Measurements from ENCODE around the gene ZNF236.

ZNF236 gene

DNA sequence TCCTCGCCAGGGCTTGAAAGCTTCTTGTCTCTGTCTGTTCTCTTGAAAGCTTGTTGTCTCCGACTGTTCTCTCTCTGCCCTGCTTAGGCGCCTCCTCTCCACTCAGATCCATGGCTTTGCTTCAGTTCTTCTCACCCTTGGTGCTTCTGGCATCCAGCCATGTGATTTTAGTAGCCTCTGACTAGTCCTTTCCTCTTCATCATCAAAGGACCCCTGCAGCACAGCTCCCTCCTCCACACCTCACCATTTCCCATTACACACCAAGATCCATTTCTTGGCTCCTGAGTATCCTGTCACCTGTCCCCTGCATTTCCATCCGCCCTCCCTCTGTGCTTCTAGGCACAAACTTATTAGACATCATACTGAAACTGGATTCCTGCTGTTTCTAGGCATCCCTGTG is 59.4 kb downstream of the ZNF236 start:
- TF ChIP-seq SIN3A (IDR thresholded peaks at IDR 0.05; ENCODE audit: borderline replicate concordance, insufficient read depth, low read length): no peak
- no peak for TF ChIP-seq TAF1 (IDR thresholded peaks at IDR 0.05; ENCODE audit: borderline replicate concordance, insufficient read depth, low read length)
- TF ChIP-seq, protein P1, sequence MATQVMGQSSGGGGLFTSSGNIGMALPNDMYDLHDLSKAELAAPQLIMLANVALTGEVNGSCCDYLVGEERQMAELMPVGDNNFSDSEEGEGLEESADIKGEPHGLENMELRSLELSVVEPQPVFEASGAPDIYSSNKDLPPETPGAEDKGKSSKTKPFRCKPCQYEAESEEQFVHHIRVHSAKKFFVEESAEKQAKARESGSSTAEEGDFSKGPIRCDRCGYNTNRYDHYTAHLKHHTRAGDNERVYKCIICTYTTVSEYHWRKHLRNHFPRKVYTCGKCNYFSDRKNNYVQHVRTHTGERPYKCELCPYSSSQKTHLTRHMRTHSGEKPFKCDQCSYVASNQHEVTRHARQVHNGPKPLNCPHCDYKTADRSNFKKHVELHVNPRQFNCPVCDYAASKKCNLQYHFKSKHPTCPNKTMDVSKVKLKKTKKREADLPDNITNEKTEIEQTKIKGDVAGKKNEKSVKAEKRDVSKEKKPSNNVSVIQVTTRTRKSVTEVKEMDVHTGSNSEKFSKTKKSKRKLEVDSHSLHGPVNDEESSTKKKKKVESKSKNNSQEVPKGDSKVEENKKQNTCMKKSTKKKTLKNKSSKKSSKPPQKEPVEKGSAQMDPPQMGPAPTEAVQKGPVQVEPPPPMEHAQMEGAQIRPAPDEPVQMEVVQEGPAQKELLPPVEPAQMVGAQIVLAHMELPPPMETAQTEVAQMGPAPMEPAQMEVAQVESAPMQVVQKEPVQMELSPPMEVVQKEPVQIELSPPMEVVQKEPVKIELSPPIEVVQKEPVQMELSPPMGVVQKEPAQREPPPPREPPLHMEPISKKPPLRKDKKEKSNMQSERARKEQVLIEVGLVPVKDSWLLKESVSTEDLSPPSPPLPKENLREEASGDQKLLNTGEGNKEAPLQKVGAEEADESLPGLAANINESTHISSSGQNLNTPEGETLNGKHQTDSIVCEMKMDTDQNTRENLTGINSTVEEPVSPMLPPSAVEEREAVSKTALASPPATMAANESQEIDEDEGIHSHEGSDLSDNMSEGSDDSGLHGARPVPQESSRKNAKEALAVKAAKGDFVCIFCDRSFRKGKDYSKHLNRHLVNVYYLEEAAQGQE (IDR thresholded peaks at IDR 0.05; ENCODE audit: insufficient read depth in 1 of 2, low read depth in 2 of 2, low read length in 2 of 2): no peak
- no peak for TF ChIP-seq POLR2AphosphoS5 (IDR thresholded peaks at IDR 0.05; ENCODE audit: low read depth, low read length)
- no peak for TF ChIP-seq FOXP2 (optimal IDR thresholded peaks at IDR 0.05; ENCODE audit: borderline replicate concordance, extremely low read depth, extremely low read length, insufficient read depth)

DNA sequence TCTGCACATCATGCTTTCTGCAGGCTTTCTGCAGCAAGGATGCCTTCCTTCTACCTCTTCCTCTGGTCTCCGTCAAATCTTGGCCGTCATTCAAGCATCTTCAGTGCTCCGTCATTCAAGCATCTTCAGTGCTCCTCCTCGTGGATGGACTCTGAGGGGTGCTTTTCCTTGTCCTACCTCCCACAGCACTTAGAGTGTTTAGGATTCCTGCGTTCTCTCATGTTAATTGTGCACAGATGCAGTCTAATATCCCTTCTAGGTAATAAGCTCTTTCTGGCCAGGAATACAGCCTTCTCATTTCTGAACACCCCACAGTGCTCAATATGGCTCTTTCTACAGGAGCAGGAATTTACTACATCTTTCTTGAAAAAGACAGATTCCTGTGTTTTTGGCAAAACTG is 59.8 kb downstream of the ZNF236 start:
- TF ChIP-seq, protein P1 (IDR thresholded peaks at IDR 0.05; ENCODE audit: insufficient read depth in 1 of 2, low read depth in 2 of 2, low read length in 2 of 2): no peak
- TF ChIP-seq SIN3A (IDR thresholded peaks at IDR 0.05; ENCODE audit: borderline replicate concordance, insufficient read depth, low read length): no peak
- TF ChIP-seq POLR2AphosphoS5 (IDR thresholded peaks at IDR 0.05; ENCODE audit: low read depth, low read length): no peak
- no peak for TF ChIP-seq TAF1 (IDR thresholded peaks at IDR 0.05; ENCODE audit: borderline replicate concordance, insufficient read depth, low read length)
- no peak for TF ChIP-seq FOXP2 (optimal IDR thresholded peaks at IDR 0.05; ENCODE audit: borderline replicate concordance, extremely low read depth, extremely low read length, insufficient read depth)

DNA sequence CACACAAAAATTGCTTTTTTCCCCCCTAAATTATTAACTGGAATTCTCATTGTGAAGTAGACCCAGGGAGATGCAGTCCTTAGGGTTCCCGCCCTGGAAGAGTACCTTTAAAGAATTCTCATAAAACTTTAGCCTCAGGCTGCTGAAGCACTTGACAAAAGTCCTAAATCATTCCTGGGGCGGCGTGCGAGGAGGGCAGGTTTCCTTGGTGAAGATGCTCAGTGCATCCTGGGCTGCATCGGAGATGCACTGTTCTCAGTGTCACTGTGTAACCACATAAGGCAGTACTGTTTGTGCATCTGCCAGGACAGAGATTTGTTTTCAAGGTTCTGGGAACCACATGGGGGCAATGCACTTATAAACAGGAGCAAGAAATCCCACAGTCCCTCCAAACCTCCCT is 62.6 kb downstream of the ZNF236 start:
- TF ChIP-seq POLR2AphosphoS5 (IDR thresholded peaks at IDR 0.05; ENCODE audit: low read depth, low read length): no peak
- TF ChIP-seq, protein P1 (IDR thresholded peaks at IDR 0.05; ENCODE audit: insufficient read depth in 1 of 2, low read depth in 2 of 2, low read length in 2 of 2): no peak
- no peak for TF ChIP-seq SIN3A (IDR thresholded peaks at IDR 0.05; ENCODE audit: borderline replicate concordance, insufficient read depth, low read length)
- TF ChIP-seq FOXP2 (optimal IDR thresholded peaks at IDR 0.05; ENCODE audit: borderline replicate concordance, extremely low read depth, extremely low read length, insufficient read depth): no peak
- TF ChIP-seq TAF1 (IDR thresholded peaks at IDR 0.05; ENCODE audit: borderline replicate concordance, insufficient read depth, low read length): no peak

DNA sequence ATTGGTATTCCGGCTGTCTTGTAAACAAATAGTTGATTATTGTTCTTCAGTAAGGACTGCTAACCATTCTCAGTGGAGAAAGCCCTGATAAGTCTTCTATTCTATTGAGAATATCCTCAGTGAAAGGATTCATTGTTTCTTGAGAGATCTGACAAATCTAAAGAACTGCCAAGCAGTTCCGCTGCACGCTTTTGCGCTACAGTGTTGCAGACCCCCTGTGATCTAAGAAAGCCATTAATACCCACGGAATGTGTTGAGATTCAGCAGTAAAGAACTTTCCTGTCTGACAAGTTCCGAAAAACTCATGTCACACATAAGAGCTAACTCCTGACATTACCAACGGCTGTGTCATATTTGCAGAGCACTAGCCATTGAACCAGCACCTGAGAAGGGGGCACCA is 63.8 kb downstream of the ZNF236 start:
- TF ChIP-seq POLR2AphosphoS5 (IDR thresholded peaks at IDR 0.05; ENCODE audit: low read depth, low read length) (no peak), FOXP2 (optimal IDR thresholded peaks at IDR 0.05; ENCODE audit: borderline replicate concordance, extremely low read depth, extremely low read length, insufficient read depth) (no peak), SIN3A (IDR thresholded peaks at IDR 0.05; ENCODE audit: borderline replicate concordance, insufficient read depth, low read length) (no peak), TAF1 (IDR thresholded peaks at IDR 0.05; ENCODE audit: borderline replicate concordance, insufficient read depth, low read length) (no peak)
- TF ChIP-seq, protein P1 (IDR thresholded peaks at IDR 0.05; ENCODE audit: insufficient read depth in 1 of 2, low read depth in 2 of 2, low read length in 2 of 2): no peak
